ENCODE measurements around the gene H2AZ2.
"Not testable (repeated sequence)": the region's sequence is repeated elsewhere in the genome, so short reads cannot be mapped to it uniquely, and the experiment has no call there.

The H2AZ2 gene

GRCh38 chr7:44875241-44875640 lies 27.4 kb upstream of the H2AZ2 start:
- Histone ChIP-seq H3K27me3 (ENCODE audit: insufficient read depth, low read depth) (no peaks in the 10 kb centered on the region), H3K4me1 (ENCODE audit: low read depth, poor library complexity, severe bottlenecking) (no peaks in the 10 kb centered on the region), H3K79me2 (ENCODE audit: insufficient read depth, low read depth) (peaks cover 9% of the 10 kb centered on the region; the same call in 1 of the 2 replicates), H3K4me2 (no peak overlapping the region), H3K36me3 (ENCODE audit: insufficient read depth) (no peaks in the 10 kb centered on the region), H3K27ac (no peak overlapping the region), H2AFZ (ENCODE audit: low read depth) (no peak overlapping the region), H3K4me3 (IDR thresholded peaks at IDR 0.05; ENCODE audit: insufficient read depth, low read depth, low read length) (no peak overlapping the region), H3K9ac (no peak overlapping the region), H4K20me1 (ENCODE audit: insufficient read depth) (no peaks in the 10 kb centered on the region)
- no peak for TF ChIP-seq CTCF (conservative IDR thresholded peaks at IDR 0.05; ENCODE audit: low read depth, low read length)

GRCh38 chr7:44872787-44873186 lies 24.9 kb upstream of the H2AZ2 start:
- no peak for TF ChIP-seq CTCF (conservative IDR thresholded peaks at IDR 0.05; ENCODE audit: low read depth, low read length)
- H2AFZ ChIP-seq (ENCODE audit: low read depth) = no peak overlapping the region

GRCh38 chr7:44871918-44872317 lies 24.0 kb upstream of the H2AZ2 start:
- H3K4me1 ChIP-seq (ENCODE audit: low read depth, poor library complexity, severe bottlenecking) = peaks cover 11% of the 10 kb centered on the region
- not testable (repeated sequence) for H3K4me3 ChIP-seq (IDR thresholded peaks at IDR 0.05; ENCODE audit: insufficient read depth, low read depth, low read length); H2AFZ ChIP-seq (ENCODE audit: low read depth)

More at GRCh38 chr7:44872787-44873186, 24.9 kb upstream of the H2AZ2 start:
- Histone ChIP-seq H3K36me3 (ENCODE audit: insufficient read depth) (no peaks in the 10 kb centered on the region), H3K27ac (no peak overlapping the region), H3K4me1 (ENCODE audit: low read depth, poor library complexity, severe bottlenecking) (peaks cover 2% of the 10 kb centered on the region), H3K79me2 (ENCODE audit: insufficient read depth, low read depth) (no peaks in the 10 kb centered on the region), H3K4me2 (no peak overlapping the region), H3K9ac (no peak overlapping the region), H3K4me3 (IDR thresholded peaks at IDR 0.05; ENCODE audit: insufficient read depth, low read depth, low read length) (no peak overlapping the region), H3K27me3 (ENCODE audit: insufficient read depth, low read depth) (no peaks in the 10 kb centered on the region), H4K20me1 (ENCODE audit: insufficient read depth) (no peaks in the 10 kb centered on the region)

GRCh38 chr7:44870780-44871179 lies 22.9 kb upstream of the H2AZ2 start:
- H3K4me2 ChIP-seq; H3K9ac ChIP-seq; H3K36me3 ChIP-seq (ENCODE audit: insufficient read depth); H3K4me3 ChIP-seq (IDR thresholded peaks at IDR 0.05; ENCODE audit: insufficient read depth, low read depth, low read length); H2AFZ ChIP-seq (ENCODE audit: low read depth); H3K79me2 ChIP-seq (ENCODE audit: insufficient read depth, low read depth); H3K27me3 ChIP-seq (ENCODE audit: insufficient read depth, low read depth); H4K20me1 ChIP-seq (ENCODE audit: insufficient read depth); H3K27ac ChIP-seq: not testable (repeated sequence)
- peaks cover 15% of the 10 kb centered on the region for H3K4me1 ChIP-seq (ENCODE audit: low read depth, poor library complexity, severe bottlenecking)

More at GRCh38 chr7:44871918-44872317, 24.0 kb upstream of the H2AZ2 start:
- H3K36me3 ChIP-seq (ENCODE audit: insufficient read depth); H3K4me2 ChIP-seq; H4K20me1 ChIP-seq (ENCODE audit: insufficient read depth); H3K9ac ChIP-seq; H3K27me3 ChIP-seq (ENCODE audit: insufficient read depth, low read depth); H3K27ac ChIP-seq; H3K79me2 ChIP-seq (ENCODE audit: insufficient read depth, low read depth): not testable (repeated sequence)

GRCh38 chr7:44870336-44870735 lies 22.4 kb upstream of the H2AZ2 start:
- H2AFZ ChIP-seq (ENCODE audit: low read depth); H3K9ac ChIP-seq; H3K27me3 ChIP-seq (ENCODE audit: insufficient read depth, low read depth); H3K27ac ChIP-seq; H3K4me3 ChIP-seq (IDR thresholded peaks at IDR 0.05; ENCODE audit: insufficient read depth, low read depth, low read length); H4K20me1 ChIP-seq (ENCODE audit: insufficient read depth); H3K79me2 ChIP-seq (ENCODE audit: insufficient read depth, low read depth); H3K36me3 ChIP-seq (ENCODE audit: insufficient read depth); H3K4me2 ChIP-seq: not testable (repeated sequence)
- peaks cover 15% of the 10 kb centered on the region for H3K4me1 ChIP-seq (ENCODE audit: low read depth, poor library complexity, severe bottlenecking)

Measured in KMS-11 (cell line).